AG04450 (cell line): ENCODE measurements around the gene HAPSTR1. TPM values are rescaled to one million over a fixed set of nuclear protein-coding genes. Genes with fewer than 3 reads are reported as not detected.
"Not testable (repeated sequence)": the region's sequence is repeated elsewhere in the genome, so short reads cannot be mapped to it uniquely, and the experiment has no call there.

Source experiments
- CTCF ChIA-PET: fragments of 300-600, 350-600 bp; formaldehyde crosslinking; extraction: SDS; loops from one replicate; lab custom pipeline; 2022; ENCODE audit warnings: antibody characterized with exemption, inconsistent platforms; lab: Charles Lee
- POLR2A ChIA-PET: fragments of 350-600 bp; formaldehyde crosslinking; extraction: SDS; loops from one replicate; lab custom pipeline; 2021; ENCODE audit warnings: antibody characterized with exemption, inconsistent platforms; lab: Yijun Ruan, JAX
- DNase-seq: peaks from one replicate; pipeline ENCODE4 v3.0.0-alpha.2; 2011; ENCODE audit warnings: low read depth, low spot score
- H3K27ac ChIP-seq: one replicate; pipeline ENCODE4 v1.5.1; 2012; ENCODE audit warnings: low read depth, low read length, control low read depth
- H3K27me3 ChIP-seq: one replicate; pipeline ENCODE4 v1.6.0; 2012; ENCODE audit warnings: low read length; ENCODE audit not compliant: control insufficient read depth, insufficient read depth
- H3K4me3 ChIP-seq: 2 replicates; pipeline ENCODE4 v1.5.1; 2011; ENCODE audit warnings: mild to moderate bottlenecking, low read depth, low read length, control low read depth
- H3K9me3 ChIP-seq: 2 replicates; pipeline ENCODE4 v1.5.1; 2012; ENCODE audit warnings: low read length; ENCODE audit not compliant: control insufficient read depth, insufficient read depth
- CTCF ChIP-seq: IDR thresholded peaks from 2 replicates; pipeline ENCODE4 v1.5.1; 2011; ENCODE audit warnings: low read depth, low read length, control low read depth, inconsistent platforms
- polyA plus RNA-seq: library from polyadenylated mRNA; depleted of rRNA; stranded (reverse); fragments of >200 nt; gene quantifications from 2 replicates; pipeline ENCODE4 v1.2.3, GENCODE V29; 2011

HAPSTR1 gene
- polyA plus RNA-seq, 1 experiment: 40.3 TPM

- ChIA-PET CTCF (no interaction called here), POLR2A (interaction anchor here (1.0 to 2.4 kb wide), 2 partner anchors 12 to 32 kb away, joined by 16 to 21 read pairs; partner anchors contain the start of gene HAPSTR1)
- Histone ChIP-seq H3K9me3 (peaks cover 3% of the 10 kb centered on the region), H3K27me3 (no peaks in the 10 kb centered on the region), H3K27ac (no peak overlapping the region), H3K4me3 (no peak overlapping the region)
- no peak for DNase-seq
- no peak for TF ChIP-seq CTCF
Observed at GRCh38 chr16:9079430-9079812, 12.0 kb upstream of the HAPSTR1 start.

- ChIA-PET CTCF (interaction anchor here (1.3 kb wide), 1 partner anchor 72 kb away, joined by 3 read pairs; no protein-coding TSS in a partner anchor), POLR2A (interaction anchor here (1.2 kb wide), 1 partner anchor 10 kb away, joined by 4 read pairs; the partner anchor contains the start of gene HAPSTR1)
- H3K27me3 ChIP-seq: no peaks in the 10 kb centered on the region
- H3K4me3 ChIP-seq: no peak overlapping the region
- peaks cover 3% of the 10 kb centered on the region for H3K9me3 ChIP-seq
- no peak overlapping the region for H3K27ac ChIP-seq
- DNase-seq: no peak
- TF ChIP-seq CTCF: no peak
Observed at GRCh38 chr16:9081158-9081557, 10.3 kb upstream of the HAPSTR1 start.

- POLR2A ChIA-PET: no interaction called here
- CTCF ChIA-PET: interaction anchor here (0.7 to 1.3 kb wide), 2 partner anchors 73 to 170 kb away, joined by 3 read pairs; no protein-coding TSS in a partner anchor
Observed at GRCh38 chr16:9081843-9082242, 9.6 kb upstream of the HAPSTR1 start.

GRCh38 chr16:9082422-9082821, 9.0 kb upstream of the HAPSTR1 start:
- ChIA-PET CTCF (no interaction called here), POLR2A (no interaction called here)
- H3K9me3 ChIP-seq: peaks cover 3% of the 10 kb centered on the region
- DNase-seq: no peak
- peak overlapping the region; percentile 11 for H3K27ac ChIP-seq
- H3K27me3 ChIP-seq: no peaks in the 10 kb centered on the region
- no peak for TF ChIP-seq CTCF
- H3K4me3 ChIP-seq: no peak overlapping the region

More at GRCh38 chr16:9081843-9082242, 9.6 kb upstream of the HAPSTR1 start:
- peaks cover 3% of the 10 kb centered on the region for H3K9me3 ChIP-seq
- no peak for TF ChIP-seq CTCF
- H3K27me3 ChIP-seq: no peaks in the 10 kb centered on the region
- no peak overlapping the region for H3K4me3 ChIP-seq
- no peak for DNase-seq
- H3K27ac ChIP-seq: no peak overlapping the region

- H3K9me3 ChIP-seq, H3K27ac ChIP-seq, DNase-seq, H3K27me3 ChIP-seq, H3K4me3 ChIP-seq, CTCF ChIA-PET: not testable (repeated sequence)
- POLR2A ChIA-PET: interaction anchor here (0.7 kb wide), 1 partner anchor 41 kb away, joined by 3 read pairs; no protein-coding TSS in a partner anchor
Observed at GRCh38 chr16:9087733-9088132, 3.7 kb upstream of the HAPSTR1 start.
